GM18499 (cell line): ENCODE measurements around the gene MCF2L.
"Not testable (repeated sequence)": the region's sequence is repeated elsewhere in the genome, so short reads cannot be mapped to it uniquely, and the experiment has no call there.

ENCODE experiments used
- ATAC-seq: cut with Tn5 transposase; IDR thresholded peaks from one replicate; pipeline ENCODE4 v1.9.1; 2021; ENCODE audit warnings: moderate number of reproducible peaks; ENCODE audit not compliant: insufficient read depth, unreplicated experiment

The MCF2L gene

DNA sequence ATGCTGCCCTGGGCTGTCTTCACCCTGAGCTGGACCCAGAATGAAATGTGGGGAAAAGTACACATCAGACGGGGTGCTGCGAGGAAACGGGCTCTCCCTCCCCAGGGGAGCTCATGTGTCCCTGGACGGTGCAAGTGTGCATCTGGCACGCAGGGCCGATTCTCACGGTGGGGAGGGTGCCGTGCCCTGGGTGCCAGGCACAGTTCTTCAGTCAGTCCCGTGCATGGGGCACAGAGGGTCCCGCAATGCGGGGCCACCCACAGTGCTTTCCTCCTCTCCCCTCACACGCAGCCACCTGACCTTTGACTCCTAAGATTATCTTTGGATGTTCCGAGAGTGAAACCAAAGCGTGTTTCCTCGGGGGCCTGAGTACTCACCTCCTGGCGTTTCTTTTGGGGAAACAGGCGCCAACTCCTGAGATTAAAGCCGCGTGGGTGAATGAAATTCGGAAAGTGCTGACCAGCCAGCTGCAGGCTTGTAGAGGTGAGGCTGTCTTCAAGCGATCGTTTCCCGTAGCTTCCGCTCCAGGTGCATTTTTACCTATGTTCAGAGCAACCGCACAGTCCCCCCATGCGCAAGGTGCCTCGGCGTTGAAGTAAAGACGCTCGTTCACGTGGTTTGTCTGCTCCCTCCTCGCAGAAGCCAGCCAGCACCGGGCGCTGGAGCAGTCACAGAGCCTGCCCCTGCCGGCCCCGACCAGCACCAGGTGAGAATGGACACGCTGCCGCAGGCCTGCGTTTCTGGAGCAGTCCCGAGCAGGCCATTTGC lies 119.1 kb downstream of the MCF2L start:
- ATAC-seq: no peak

GRCh38 chr13:113088691-113089020 lies 119.6 kb downstream of the MCF2L start:
- no peak for ATAC-seq

DNA sequence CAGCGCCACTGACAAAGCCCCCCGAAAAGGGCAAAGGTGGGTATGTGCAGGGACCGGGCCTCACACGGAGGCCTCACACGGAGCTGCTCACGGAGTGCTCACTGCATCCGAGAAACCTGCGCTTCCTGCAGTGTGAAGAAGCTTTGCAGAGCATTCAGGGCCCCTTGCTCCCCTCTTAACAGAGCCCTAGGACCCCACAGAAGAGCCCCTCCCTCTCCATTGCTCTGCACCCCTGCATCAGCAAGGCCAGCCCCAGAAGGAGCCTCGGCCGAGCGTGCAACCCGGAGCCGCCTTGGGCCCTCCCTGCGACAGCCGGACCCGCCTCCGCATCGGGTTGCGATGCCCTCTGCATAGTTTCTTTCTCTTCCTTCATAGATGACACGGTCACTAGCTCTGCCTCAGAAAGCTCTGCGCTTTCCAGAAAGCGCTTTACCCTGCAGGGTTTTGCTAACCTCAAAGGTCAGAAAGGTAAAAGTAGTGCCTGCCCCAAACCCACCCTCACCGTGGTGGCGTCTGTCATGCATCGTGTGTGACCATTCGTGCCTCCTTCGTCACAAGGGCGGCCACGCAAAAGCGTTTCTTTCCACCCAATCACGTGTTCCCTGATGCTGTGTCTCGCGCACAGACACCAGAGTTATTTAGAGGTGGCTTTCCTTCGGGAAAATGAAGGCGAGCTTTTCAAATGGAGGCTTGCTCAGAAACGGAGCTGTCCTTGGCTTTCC lies 120.8 kb downstream of the MCF2L start:
- ATAC-seq: no peak

DNA sequence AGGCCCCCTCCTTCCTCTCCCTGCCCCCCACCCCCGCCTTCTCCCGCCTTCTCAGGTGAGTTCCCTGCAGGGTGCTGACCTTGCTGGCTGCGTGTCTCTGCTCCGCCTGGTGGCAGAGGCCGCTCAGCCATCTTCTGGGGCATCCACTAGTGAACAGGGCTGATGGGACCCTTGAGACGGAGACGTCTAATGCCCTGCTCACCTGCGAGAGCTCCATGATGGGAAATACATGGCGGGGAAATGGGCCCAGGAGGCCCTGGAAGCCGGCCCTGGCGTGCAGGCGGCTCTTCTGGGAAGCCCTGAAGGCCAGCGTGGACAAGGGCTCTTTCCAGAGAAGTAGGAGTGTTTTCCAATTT lies 121.4 kb downstream of the MCF2L start:
- ATAC-seq: no peak

DNA sequence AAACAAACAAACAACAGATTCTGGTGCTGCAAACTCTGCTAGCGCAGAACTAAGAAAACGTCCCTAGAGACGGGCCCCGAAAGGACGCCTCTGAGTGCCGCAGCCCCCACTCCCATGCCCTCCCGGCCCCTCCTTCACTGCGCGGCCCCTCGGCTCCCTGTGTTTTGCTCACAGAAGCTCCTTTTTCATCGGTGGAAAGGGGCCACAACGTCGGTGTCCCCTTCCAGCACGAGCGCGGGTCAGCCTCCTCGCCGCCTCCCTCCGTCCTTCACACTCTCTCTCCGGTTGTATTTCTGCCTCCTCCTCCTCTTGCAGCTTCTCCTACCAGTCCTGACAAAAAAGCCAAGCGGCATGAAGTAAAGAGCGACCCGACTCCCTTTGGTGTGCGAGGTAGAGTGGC lies 121.8 kb downstream of the MCF2L start:
- no peak for ATAC-seq

DNA sequence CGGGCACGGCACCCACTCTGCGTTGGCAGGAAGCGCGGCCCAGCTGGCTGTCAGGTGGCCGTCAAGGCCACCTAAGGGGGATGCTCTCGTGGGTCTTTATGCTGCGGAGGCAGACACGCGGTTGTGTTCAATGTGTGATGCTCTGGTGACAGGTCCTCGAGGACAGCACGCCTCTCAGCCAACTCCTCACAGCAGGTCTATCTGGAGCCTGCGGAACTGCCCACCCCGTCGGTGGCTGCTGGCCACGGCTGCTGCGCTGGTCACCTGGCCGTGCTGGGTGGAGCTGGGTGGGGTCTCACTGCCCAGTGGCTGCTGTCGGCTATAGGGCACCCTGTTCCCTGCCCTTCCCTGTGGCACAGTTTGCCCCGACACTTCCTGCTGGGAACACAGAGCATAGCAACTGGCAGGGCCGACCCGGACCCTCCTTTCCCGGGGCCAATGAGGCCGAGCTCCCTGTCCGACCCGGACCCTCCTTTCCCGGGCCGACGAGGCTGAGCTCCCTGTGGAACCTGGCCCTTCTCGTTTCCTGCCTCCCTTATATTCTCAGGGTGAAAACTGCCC lies 122.3 kb downstream of the MCF2L start:
- no peak for ATAC-seq

DNA sequence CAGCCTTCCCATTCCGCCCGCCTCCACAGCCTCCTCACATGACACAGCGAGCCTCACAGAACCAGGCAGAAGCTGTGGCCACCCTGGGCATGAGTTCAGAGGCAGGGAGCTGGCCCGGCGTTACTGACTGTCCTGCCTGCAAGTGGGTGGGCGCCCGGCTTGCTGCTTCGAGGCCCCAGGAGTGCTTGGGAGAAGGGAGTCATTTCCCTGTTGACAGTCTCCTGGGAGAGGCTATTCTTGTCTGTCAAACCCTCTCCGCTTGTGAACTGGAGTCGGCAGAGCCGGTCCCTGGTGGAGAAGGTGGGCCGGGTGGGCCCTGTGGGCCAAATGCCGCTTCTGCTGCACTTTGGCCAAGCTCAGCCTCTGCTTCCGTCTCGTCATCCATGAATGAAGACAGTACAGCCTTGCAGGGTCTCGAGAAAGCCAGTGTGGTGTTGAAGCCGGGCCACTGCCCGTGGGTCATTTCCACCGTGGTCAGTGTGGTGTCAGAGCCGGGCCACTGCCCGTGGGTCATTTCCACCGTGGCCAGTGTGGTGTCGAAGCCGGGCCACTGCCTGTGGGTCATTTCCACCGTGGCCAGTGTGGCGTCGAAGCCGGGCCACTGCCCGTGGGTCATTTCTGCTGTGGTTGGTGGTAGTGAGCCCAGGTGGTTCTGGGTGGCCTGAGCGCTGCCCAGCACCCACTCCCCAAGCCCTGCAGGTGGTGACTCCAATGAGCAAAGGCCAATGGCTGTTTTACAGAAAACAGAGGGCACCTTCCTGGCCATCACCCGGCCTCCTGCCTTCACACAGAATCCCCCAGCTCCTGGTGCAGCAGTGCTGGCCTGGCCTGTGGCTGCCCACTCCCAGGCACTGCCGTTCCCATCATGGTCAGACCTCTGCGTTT lies 123.1 kb downstream of the MCF2L start:
- ATAC-seq: no peak

DNA sequence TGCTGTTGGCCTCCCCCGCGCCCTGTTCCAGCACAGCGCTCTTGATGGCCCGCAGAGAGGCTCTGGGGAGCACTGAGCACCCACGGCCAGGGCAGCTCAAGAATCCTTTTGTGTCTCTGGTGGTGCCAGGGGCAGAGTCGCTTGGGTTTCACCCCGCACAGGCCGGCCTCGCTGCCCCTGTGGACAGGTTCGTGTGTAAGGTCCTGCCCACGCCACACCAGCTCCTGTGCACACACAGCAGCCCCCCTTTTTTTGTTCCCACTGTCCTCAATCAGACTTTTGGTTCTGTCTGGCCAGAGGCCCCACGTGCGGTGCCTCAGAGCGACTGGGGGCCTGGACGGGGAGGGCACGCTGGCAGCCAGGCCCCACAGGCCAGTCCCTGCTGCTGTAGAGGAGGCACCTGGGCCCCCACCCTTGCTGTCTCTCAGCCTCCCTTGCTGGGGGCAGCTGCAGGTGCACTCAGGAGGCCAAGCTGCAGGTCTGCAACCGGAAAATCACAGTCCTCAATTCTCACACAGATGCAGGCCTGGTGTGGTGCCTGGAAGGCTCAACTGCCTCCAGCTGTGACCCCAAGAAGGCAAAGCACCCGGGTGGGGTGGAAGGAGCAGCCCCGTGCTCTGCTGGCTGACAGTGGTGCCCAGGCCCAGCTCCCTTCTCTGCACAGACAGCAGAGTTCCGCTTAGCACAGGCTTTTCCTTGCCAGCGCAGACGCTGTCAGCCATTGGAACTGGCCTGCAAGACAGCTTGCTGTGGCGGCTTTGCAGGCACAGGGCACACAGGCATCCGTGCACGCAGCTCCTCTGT lies 124.0 kb downstream of the MCF2L start:
- no peak for ATAC-seq

DNA sequence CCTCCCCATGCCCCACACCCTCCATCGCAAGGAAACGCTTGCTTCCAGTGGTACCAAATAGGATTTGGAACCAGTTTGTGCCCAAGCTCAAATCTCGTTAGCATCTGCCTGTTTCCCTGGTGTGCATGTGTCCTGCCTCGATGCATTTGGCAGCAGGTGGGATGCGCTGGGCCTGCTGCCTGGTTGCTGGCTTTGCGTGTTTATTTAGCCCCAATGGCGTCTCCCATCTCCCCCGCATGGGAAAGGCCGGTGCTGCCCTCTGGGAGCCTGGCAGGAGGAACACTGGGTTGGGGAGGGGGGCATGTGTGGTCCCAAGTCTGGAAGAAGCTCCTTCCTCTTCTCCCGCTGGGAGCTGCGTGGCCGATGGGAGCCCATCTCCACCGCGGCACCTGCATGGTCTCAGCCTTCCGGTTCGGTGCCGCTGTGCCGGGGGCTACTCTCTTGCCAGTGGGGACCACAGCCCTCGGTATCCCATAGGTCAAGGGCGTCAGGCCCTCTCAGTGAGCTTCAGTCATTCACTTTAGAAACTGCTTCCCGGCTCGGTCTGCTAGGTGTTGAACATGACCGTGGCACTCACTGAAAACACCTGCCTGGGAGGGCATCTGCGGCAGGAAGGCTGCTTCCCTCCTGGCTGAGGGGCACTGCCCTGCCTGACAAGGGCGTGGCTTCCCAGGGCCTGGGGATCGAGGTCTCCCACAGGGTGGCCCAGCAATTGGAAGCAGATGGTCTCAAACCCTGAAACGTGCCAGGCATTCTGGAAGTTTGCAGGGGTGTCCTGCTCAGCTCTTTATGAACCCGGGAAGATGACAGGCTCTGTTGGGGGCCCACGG lies 124.8 kb downstream of the MCF2L start:
- ATAC-seq: no peak

- ATAC-seq: no peak
Observed at GRCh38 chr13:113094410-113094800, 125.4 kb downstream of the MCF2L start.

DNA sequence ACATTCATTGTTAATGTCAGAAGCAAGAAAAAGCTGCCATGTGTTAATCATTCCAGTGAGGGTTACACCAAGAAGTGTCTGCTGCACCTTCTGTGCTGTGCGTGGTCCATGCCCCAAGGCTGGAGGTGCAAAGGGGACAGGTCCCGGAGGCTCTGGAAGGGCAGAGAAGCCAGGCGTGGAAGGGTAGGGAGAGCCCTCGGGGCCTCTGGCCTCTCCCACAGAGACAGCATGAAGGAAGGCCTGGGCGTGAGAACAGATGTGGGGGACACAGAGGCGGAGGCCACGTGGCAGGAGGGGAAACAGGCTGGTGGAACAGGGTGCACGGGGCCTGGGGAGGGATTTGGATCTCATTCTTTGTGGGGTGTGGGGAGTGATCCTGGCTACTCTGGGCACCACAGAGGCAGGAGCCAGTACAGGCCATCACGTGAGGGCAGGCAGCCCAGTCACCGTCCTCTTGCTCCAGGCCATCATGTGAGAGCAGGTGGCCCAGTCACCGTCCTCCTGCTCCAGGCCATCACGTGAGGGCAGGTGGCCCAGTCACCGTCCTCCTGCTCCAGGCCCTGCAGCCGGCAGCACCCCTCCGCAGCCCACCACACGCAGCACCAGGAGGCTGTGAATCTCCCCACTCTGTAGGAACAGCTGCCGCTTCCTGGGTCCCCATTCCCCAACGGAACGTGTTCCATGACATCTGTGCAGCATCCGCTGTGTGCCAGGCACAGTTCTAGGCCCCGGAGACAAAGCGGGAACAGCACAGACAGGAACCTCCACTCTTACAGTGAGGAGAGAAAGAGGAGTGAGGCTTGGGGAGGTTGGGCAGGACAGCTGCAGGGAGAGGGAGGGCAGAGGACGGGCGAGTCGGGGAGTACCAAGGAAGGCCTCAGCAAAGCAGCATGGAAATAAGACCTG lies 126.4 kb downstream of the MCF2L start:
- ATAC-seq: no peak

- no peak for ATAC-seq
Observed at GRCh38 chr13:113096052-113096744, 127.2 kb downstream of the MCF2L start.

GRCh38 chr13:113096745-113097305 lies 127.8 kb downstream of the MCF2L start:
- ATAC-seq: no peak

- no peak for ATAC-seq
Observed at GRCh38 chr13:113097651-113098050, 128.6 kb downstream of the MCF2L start.

DNA sequence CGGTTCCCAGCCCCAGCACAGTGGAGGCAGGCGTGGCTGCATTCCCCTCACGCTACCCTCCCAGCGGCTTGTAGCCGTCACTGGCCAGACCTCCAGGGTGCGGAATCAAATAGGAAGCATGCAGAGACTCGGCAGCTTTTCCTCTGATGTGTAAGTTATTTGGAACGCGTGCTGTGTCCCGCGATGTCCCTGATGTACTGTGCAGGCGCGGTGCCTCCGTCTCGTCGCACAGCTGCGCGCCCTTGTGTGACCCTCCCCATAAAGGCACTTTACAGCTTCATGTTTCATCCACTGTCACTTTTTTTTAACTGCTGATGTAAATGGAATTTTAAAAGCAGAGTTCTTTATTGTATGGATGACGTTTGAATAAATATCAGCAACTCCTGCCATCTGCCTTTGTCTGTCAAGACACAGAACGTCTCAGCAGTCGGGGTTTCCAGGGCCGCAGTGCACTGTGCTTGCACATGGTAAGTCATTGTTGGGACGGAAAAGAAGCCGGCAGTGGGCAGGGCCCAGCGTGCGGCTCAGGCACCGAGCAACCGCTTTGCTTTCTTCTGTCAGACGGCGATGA lies 129.2 kb downstream of the MCF2L start:
- no peak for ATAC-seq

DNA sequence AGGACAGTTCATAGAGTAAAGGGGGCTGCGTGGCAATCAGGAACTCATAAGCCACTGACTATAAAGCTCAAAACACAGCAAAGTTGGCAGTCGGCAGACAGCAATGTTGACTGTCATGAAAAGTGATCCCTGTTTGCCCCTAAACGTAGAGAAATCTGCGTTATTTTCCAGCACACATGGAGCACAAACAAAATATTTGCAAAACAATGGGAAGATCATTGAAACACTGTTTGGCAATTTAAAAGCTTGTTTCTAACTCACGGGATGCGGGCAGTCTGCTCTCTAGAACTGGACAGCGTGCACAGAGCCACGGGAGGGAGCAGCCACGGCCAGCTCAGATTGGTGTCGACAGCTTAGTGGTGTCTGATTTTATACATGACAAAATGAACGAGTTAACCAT lies 130.1 kb downstream of the MCF2L start:
- no peak for ATAC-seq

DNA sequence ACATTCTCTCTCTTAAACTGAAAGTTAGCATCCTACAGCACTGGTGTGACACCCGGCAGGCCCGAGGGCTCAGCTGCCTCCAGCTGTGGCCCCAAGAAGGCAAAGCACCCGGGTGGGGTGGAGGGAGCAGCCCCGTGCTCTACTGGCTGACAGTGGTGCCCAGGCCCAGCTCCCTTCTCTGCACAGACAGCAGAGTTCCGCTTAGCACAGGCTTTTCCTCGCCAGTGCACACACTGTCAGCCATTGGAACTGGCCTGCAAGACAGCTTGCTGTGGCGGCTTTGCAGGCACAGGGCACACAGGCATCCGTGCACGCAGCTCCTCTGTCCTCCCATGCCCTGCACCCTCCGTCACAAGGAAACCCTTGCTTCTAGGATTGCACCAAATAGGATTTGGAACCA lies 133.3 kb downstream of the MCF2L start:
- ATAC-seq: not testable (repeated sequence)
